HG02870 (cell line): ENCODE results near the gene ANOS1.
"Not testable (repeated sequence)": the region's sequence is repeated elsewhere in the genome, so short reads cannot be mapped to it uniquely, and the experiment has no call there.

ENCODE experiments used
- ATAC-seq: cut with Tn5 transposase; IDR thresholded peaks from one replicate; pipeline ENCODE4 v1.9.1; 2021; ENCODE audit warnings: mild to moderate bottlenecking, moderate library complexity; ENCODE audit not compliant: unreplicated experiment

Gene ANOS1, protein sequence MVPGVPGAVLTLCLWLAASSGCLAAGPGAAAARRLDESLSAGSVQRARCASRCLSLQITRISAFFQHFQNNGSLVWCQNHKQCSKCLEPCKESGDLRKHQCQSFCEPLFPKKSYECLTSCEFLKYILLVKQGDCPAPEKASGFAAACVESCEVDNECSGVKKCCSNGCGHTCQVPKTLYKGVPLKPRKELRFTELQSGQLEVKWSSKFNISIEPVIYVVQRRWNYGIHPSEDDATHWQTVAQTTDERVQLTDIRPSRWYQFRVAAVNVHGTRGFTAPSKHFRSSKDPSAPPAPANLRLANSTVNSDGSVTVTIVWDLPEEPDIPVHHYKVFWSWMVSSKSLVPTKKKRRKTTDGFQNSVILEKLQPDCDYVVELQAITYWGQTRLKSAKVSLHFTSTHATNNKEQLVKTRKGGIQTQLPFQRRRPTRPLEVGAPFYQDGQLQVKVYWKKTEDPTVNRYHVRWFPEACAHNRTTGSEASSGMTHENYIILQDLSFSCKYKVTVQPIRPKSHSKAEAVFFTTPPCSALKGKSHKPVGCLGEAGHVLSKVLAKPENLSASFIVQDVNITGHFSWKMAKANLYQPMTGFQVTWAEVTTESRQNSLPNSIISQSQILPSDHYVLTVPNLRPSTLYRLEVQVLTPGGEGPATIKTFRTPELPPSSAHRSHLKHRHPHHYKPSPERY

GRCh38 chrX:8731559-8732395 lies at the start of gene ANOS1:
Gene ANOS1 (minus strand): TSS chrX:8732137. CDS start chrX:8732036, 101 bp downstream.
- no peak for ATAC-seq

GRCh38 chrX:8773117-8773516 lies 41.2 kb upstream of the ANOS1 start:
- ATAC-seq: no peak

DNA sequence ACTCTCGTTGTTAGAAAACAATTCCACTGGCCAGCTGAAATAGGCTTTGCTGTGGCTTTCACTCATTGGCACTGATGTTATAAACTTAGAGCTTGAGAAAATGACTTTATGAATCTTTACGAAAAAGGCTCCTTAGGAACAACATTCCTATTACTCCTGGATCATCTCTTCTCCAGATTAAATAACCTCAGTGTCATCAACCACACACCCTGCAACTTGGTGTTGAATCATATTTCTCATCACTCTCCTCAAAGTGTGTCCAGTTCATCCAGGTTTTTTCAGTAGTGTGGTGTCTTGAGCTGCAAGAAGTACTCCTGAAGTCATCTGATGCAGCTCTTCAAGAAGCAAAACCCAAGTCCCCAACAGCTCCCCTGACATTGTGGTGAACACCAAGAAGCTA lies 28.1 kb upstream of the ANOS1 start:
- ATAC-seq: no peak

DNA sequence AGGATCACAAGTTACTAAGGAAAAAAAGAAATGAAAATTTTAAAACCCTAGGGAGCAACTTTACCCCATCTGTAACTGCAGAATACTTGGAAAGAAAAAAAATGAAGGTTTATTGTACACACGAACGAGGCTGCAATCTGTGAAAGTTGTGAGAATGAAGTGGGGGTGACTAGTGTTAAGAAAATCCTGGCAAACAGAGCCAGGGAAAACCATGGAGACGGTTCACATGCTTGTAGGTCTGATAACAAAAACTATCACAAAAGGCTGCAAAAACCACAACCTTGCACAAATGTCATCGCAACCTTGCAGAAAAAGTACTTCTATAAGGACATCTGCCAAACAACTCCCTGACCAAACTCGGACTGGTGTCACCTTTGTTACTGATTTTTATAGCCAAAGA lies 26.8 kb upstream of the ANOS1 start:
- ATAC-seq: not testable (repeated sequence)

GRCh38 chrX:8757609-8758389 lies 25.9 kb upstream of the ANOS1 start:
- ATAC-seq: not testable (repeated sequence)

- ATAC-seq: no peak
Observed at GRCh38 chrX:8755813-8756212, 23.9 kb upstream of the ANOS1 start.

DNA sequence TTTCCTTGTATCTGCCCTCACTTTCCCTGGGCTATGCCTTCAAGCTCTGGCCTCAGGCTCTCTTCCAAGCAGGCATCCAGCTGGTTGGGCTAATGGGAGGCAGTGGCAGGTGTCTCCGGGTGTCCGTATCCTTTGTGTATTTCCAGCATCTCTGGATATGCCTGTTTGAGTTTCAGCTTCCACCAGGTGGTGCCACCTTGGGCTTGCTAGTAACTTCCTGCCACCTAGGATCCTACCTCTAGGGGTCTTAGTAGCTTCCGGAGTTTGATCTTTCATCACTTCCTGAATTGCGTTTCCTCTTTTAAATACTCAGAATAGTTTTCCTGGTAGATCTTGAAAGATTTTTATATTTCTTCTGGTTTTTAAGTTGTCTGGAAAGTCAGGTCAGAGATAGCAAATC lies 23.2 kb upstream of the ANOS1 start:
- ATAC-seq: no peak

GRCh38 chrX:8749697-8750096 lies 17.8 kb upstream of the ANOS1 start:
- no peak for ATAC-seq

DNA sequence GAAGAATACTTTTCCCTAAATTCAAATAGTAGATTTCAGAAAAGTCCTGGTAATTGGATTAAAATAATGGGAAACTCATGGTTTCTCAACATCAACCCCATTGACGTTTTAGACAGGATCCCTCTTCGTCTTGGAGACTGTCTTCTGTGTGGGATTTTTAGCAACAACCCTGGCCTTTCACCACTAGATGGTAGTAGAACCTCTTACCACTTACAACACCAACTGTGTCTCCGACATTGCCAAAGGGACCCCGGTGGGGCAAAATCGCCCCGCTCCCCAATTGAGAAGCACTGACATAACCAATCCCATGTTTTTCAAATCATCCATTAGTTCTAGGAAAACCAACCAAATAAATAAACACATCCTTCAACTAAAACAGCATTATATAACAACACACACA lies 16.9 kb upstream of the ANOS1 start:
- peak; percentile 45 for ATAC-seq

DNA sequence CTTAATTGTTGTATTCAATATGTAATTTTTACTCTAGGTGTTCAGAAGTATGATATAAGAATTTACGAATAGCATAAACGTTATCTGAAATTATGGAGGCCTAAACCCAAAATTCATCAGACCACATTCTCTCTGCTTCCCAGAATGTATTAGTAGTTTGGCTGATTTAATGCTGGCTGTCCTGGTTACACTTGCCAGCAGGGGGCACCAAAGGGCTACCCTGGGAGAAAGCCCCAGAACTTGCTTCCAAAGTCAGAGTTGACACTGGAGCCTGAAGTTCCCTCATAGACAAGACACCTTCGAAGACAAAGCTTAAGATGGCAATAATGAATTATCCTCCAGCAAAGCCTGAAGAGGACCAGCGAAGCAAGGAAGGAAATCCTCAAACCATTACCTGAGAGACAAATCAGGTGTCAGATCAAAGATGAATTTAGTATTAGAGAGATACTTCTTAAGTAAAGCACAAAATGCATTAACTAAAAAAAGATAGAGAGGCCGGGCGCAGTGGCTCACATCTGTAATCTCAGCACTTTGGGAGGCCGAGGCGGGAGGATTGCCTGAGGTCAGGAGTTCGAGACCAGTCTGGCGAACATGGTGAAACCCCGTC lies 11.3 kb upstream of the ANOS1 start:
- ATAC-seq: peak; percentile 51

- ATAC-seq: no peak
Observed at GRCh38 chrX:8741981-8742380, 10.0 kb upstream of the ANOS1 start.

- ATAC-seq: peak; percentile 48
Observed at GRCh38 chrX:8738588-8739189, 6.8 kb upstream of the ANOS1 start.

DNA sequence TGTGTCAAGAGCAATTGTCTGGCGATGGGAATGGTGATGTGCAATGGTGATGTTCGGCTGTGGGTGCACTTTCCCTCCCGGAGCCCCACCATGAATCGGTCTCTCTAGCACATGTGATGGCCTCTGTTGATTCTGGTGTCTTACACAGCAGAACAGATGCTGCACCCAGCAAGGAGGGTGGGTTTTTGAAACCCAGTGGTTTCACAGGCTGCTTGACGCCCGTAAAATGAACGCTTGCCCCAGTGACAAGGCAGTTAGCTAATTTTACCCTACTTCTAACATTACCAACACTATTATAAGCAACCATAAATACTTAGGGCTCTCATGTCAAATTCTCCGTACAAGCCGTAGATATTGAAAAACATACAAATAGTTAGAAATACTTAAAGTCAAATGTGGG lies 5.9 kb upstream of the ANOS1 start:
- no peak for ATAC-seq

GRCh38 chrX:8730812-8731558 lies 952 bp downstream of the ANOS1 start:
- no peak for ATAC-seq

DNA sequence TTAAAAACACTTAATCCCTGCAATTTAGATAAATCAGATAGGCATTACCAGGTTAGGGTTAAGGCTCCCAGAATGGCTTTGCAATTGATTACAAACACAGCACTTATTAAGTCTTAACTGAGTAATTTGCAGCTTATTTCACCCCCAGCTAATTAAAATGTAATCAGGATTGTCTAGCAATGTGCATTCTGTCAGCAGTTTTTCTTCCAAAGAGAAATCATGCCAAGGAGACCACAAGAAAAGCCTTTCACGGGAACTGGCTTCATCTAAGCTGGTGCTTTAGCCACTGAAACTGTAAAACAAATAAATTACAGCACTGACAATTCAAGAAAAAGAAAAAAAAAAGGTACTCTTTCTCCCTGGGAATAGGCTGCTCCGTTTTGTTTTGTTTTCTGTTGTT lies 2.1 kb downstream of the ANOS1 start:
- no peak for ATAC-seq

DNA sequence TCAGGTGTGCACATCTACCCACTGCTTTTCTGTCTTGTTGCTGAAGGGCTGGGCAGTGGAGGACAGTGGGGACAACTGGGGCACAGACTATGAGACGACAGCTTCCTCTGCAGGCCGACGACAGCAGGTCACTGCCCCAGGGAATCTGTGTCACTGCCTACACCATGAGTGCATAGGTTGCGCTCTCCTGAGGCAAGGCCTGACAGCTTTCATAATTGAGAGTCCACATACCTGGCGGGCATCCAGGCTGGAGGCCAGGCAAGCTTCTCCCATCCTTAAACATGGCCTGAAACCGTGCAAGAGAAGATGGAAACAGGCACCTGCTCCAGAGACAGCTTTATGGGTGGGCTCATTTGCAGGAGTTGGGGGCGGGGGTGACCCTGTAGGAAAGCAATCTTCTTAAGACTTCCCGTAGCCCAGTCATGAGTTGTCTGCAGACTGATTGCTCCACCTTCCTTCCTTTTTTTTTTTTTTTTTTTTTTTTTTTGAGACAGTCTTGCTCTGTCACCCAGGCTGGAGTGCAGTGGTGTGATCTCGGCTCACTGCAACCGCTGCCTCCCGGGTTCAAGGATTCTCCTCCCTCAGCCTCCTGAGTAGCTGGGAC lies 2.9 kb downstream of the ANOS1 start:
- no peak for ATAC-seq

GRCh38 chrX:8726031-8726652 lies 5.8 kb downstream of the ANOS1 start:
- ATAC-seq: no peak

- ATAC-seq: peak; percentile 55
Observed at GRCh38 chrX:8724300-8724699, 7.6 kb downstream of the ANOS1 start.
